ENCODE measurements around the gene HNF4A. TPM values are rescaled to one million over a fixed set of nuclear protein-coding genes. Genes with fewer than 3 reads are reported as not detected.

HNF4A gene
- total and polyA plus RNA-seq, 2 of the 13 experiments (the other 11 are each of a cell fraction or from before 2014, with no cell fraction given): 80.9 to 169 TPM

DNA sequence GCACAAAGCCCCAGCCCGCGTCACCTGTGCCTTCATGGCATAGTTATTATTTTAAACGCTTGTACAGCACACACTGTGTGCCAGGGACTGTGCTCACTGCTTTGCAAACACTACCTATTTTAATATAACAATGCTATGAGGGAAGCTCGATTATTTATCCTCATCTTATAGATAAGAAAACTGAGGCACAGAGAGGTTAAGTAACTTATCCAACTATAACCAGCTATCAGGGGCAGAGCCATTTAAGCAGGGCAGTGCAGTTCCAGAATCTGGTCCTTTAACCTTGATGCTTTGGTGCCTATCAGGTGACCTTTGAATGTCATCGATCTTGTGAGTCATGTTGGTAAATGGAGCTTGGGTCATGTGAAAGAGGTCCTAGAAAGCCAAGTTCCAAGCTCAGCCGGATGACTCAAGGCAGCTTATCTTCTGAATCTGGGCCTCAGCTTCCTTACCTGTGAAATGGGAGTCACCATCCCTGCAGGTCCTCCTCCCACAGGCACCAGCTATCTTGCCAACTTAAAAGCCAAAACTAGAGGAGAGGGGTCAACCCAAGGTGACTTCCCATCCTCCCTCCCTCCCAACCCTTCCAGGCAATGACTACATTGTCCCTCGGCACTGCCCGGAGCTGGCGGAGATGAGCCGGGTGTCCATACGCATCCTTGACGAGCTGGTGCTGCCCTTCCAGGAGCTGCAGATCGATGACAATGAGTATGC lies 63.8 kb downstream of the HNF4A start:
- POLR2A ChIA-PET: interaction anchor here (0.7 to 3.8 kb wide), 17 partner anchors 10 to 117 kb away, joined by 3 to 114 read pairs (median 5); partner anchors contain the start of gene HNF4A
- H3K4me1 ChIP-seq (ENCODE audit: insufficient read depth, low read length): peaks cover 65% of the 10 kb centered on the region
- no peak overlapping the region for H3K4me3 ChIP-seq (replicated peaks in 1 of 3; ENCODE audit: insufficient read depth in 1 of 3, low read depth in 2 of 3, low read length in 3 of 3)
- no peaks in the 10 kb centered on the region for H4K20me1 ChIP-seq (ENCODE audit: insufficient read depth, low read length)
- FAIRE-seq: peak; percentile 92
- no peak overlapping the region for H3K4me2 ChIP-seq (ENCODE audit: low read depth, low read length)
- WGBS (ENCODE audit: low lambda C conversion rate): 76% methylated on average over 13 of the region's 13 CpGs
- H3K9me3 ChIP-seq (ENCODE audit: low read length): no peaks in the 10 kb centered on the region
- no TSS peak for BruUV-seq (replicated peaks)
- DNase-seq (ENCODE audit: low spot score): peak; percentile 92
- H3K27ac ChIP-seq (ENCODE audit: extremely low read length, insufficient read depth, low read length): peak overlapping the region; percentile 87
- no peak overlapping the region for H3K9ac ChIP-seq (ENCODE audit: insufficient read depth, low read depth, low read length)
- CTCF ChIA-PET (ENCODE audit: low intra/inter-chr PET ratio, low total read pairs): no interaction called here
- H3K36me3 ChIP-seq (replicated peaks in 1 of 2; ENCODE audit: control insufficient read depth in 1 of 2, insufficient read depth in 2 of 2, low read length in 2 of 2): peaks cover 60 to 90% of the 10 kb centered on the region in 2 experiments
- H3K79me2 ChIP-seq (ENCODE audit: insufficient read depth, low read length): no peaks in the 10 kb centered on the region
- peak; percentile 81 for ATAC-seq
- in situ Hi-C loops (cut with HindIII; ENCODE audit: extremely low pct_ligation_motif_present, low pct_unique_long_range_greater_than_20kb): no loop called here
- no peak overlapping the region for H2AFZ ChIP-seq (ENCODE audit: low read length)
- intact Hi-C loops (cut with micrococcal nuclease; ENCODE audit: unreplicated experiment): loop anchor here (1.0 kb wide), 1 partner anchor 25 kb away; no protein-coding TSS in a partner anchor
- no peaks in the 10 kb centered on the region for H3K27me3 ChIP-seq (ENCODE audit: control insufficient read depth in 1 of 2, insufficient read depth in 2 of 2, low read length in 2 of 2)
- TF ChIP-seq, protein P1, sequence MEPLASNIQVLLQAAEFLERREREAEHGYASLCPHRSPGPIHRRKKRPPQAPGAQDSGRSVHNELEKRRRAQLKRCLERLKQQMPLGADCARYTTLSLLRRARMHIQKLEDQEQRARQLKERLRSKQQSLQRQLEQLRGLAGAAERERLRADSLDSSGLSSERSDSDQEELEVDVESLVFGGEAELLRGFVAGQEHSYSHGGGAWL (CRISPR knock-in tag; IDR thresholded peaks at IDR 0.05): no peak
- TF ChIP-seq YEATS2 (CRISPR knock-in tag; IDR thresholded peaks at IDR 0.05; ENCODE audit: borderline replicate concordance): peak; percentile 76; the same call in 1 of the 2 replicates
- no peak for TF ChIP-seq SRSF9 (IDR thresholded peaks at IDR 0.05; ENCODE audit: borderline replicate concordance, insufficient read depth, low read depth, low read length, poor library complexity, severe bottlenecking)
- TF ChIP-seq HOXA9 (CRISPR knock-in tag; IDR thresholded peaks at IDR 0.05; ENCODE audit: borderline replicate concordance): no peak
- TF ChIP-seq, protein P2, sequence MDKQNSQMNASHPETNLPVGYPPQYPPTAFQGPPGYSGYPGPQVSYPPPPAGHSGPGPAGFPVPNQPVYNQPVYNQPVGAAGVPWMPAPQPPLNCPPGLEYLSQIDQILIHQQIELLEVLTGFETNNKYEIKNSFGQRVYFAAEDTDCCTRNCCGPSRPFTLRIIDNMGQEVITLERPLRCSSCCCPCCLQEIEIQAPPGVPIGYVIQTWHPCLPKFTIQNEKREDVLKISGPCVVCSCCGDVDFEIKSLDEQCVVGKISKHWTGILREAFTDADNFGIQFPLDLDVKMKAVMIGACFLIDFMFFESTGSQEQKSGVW (CRISPR knock-in tag; IDR thresholded peaks at IDR 0.05; ENCODE audit: borderline replicate concordance): no peak
- no peak for TF ChIP-seq DDIT3 (CRISPR knock-in tag; IDR thresholded peaks at IDR 0.05)
- peak; percentile 89 for TF ChIP-seq ZBTB7B (CRISPR knock-in tag; IDR thresholded peaks at IDR 0.05)
- no peak for TF ChIP-seq RBM39 (IDR thresholded peaks at IDR 0.05; ENCODE audit: low read depth, low read length, poor library complexity, severe bottlenecking)
- TF ChIP-seq JUNB (CRISPR knock-in tag; IDR thresholded peaks at IDR 0.05; ENCODE audit: borderline replicate concordance): peak; percentile 98
- TF ChIP-seq SRSF4 (IDR thresholded peaks at IDR 0.05; ENCODE audit: low read depth, low read length, poor library complexity, severe bottlenecking): no peak
- peak; percentile 66 for TF ChIP-seq GABPB1 (CRISPR knock-in tag; IDR thresholded peaks at IDR 0.05)
- TF ChIP-seq RNF2 (conservative IDR thresholded peaks at IDR 0.05; ENCODE audit: low read depth): no peak
- TF ChIP-seq KAT8 (CRISPR knock-in tag; IDR thresholded peaks at IDR 0.05): peak; percentile 80
- TF ChIP-seq CBX1 (IDR thresholded peaks at IDR 0.05; ENCODE audit: low read depth): peak; percentile 84
- no peak for TF ChIP-seq ATRX (CRISPR knock-in tag; IDR thresholded peaks at IDR 0.05; ENCODE audit: borderline replicate concordance)
- TF ChIP-seq TARDBP (CRISPR knock-in tag; IDR thresholded peaks at IDR 0.05): peak; percentile 80; the same call in 1 of the 2 replicates
- TF ChIP-seq ZIK1 (CRISPR knock-in tag; IDR thresholded peaks at IDR 0.05; ENCODE audit: borderline replicate concordance, low read depth): no peak
- TF ChIP-seq, protein P3, sequence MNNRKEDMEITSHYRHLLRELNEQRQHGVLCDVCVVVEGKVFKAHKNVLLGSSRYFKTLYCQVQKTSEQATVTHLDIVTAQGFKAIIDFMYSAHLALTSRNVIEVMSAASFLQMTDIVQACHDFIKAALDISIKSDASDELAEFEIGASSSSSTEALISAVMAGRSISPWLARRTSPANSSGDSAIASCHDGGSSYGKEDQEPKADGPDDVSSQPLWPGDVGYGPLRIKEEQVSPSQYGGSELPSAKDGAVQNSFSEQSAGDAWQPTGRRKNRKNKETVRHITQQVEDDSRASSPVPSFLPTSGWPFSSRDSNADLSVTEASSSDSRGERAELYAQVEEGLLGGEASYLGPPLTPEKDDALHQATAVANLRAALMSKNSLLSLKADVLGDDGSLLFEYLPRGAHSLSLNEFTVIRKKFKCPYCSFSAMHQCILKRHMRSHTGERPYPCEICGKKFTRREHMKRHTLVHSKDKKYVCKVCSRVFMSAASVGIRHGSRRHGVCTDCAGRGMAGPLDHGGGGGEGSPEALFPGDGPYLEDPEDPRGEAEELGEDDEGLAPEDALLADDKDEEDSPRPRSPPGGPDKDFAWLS (CRISPR knock-in tag; IDR thresholded peaks at IDR 0.05; ENCODE audit: borderline replicate concordance): no peak
- TF ChIP-seq NR3C1 (CRISPR knock-in tag; IDR thresholded peaks at IDR 0.05): no peak
- TF ChIP-seq ZC3H4 (CRISPR knock-in tag; IDR thresholded peaks at IDR 0.05; ENCODE audit: borderline replicate concordance): no peak
- no peak for TF ChIP-seq REL (CRISPR knock-in tag; conservative IDR thresholded peaks at IDR 0.05)
- no peak for TF ChIP-seq NKX3-1 (CRISPR knock-in tag; IDR thresholded peaks at IDR 0.05)
